Fibroblast of skin of abdomen (primary cell): ENCODE data around the gene TXNDC5. TPM values are rescaled to one million over a fixed set of nuclear protein-coding genes. Genes with fewer than 3 reads are reported as not detected.

Experiments used
- DNase-seq: peaks from one replicate; pipeline ENCODE4 v3.0.0-alpha.2; 2013
- polyA plus RNA-seq, 2 experiments: library from polyadenylated mRNA; unstranded; fragments of 120-200 nt; gene quantifications; one replicate each; pipeline ENCODE4 v1.2.1, GENCODE V29; 2013; ENCODE audit not compliant: insufficient read length in 2 of 2

The TXNDC5 gene
- 403 TPM for polyA plus RNA-seq (2013, experiment 1 of 2; ENCODE audit: insufficient read length)
- 395 TPM for polyA plus RNA-seq (2013, experiment 2 of 2; ENCODE audit: insufficient read length)

DNA sequence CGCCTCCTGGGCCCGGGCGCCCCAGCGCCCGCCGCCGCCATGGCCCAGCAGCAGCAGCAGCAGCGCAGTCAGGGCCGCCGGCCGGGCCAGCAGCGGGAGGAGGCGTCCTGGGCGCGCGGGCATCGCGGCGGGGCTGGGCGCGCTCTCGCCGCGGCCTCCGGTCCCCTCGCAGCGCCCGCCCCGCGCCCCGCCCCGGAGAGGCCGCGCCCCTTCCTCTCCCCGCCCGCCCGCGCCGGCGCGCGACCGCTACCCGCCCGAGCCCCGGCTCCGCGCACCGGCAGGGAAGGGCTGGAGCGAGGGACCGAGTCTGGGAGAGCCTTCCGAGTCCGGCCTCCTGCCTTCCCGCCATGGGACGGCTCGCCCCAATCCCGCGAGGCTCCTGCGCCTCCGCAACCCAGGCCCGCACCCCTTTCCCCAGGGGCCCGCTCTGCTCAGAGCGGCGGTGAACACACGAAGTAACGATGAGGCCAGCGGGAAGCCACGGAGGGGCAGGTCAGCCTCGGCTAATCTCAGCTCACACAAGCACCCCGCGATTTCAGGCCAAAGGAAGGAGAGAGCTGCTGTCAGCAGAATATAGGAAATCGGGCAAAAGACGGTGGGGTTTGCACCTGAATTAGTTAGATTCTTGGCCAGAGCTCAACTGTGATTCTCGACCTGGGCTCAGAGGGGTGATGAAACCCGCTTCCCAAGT lies at the start of gene TXNDC5:
TSS of gene TXNDC5 (minus strand) at position 135 of the 691 bp plus-strand sequence. CDS start at position 123, 12 bp downstream.
- peak; percentile 80 for DNase-seq

DNA sequence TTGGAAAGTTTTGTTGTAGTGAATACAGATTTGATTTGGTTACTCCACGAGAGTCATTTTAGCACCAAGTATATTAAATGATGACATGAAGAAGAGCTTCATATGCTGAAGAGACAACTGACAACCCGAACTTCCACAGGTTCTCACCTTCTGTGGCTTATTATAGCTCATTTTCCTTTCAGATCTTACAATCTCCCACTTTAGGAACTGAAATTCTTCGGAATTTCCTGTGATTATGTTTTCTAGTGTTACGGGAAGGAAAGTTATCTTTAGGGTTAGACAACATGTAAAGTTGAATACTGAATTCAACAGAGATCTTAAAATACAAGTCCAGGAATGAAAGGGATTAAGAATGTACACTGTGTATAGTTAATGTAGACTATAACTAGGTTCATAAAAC lies 49.6 kb upstream of the TXNDC5 start:
- DNase-seq: no peak

DNA sequence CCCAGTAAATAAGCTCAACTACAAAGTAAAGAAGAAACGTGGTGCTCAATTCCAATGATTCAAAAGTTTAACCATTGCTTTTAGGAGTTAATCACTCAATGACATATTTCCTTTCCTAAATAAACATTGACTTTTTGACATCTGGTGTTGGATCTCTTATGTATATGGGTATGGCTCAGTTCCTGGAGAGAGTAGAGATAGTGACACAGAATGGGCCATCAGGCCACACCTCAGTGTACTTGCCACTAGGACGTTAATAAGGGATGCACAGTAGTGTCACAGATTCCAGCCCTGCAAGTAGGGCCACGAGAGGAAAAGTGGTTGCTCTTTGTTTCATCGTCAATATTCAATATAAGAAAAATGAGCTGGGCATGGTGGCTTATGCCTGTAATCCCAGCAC lies 48.9 kb upstream of the TXNDC5 start:
- no peak for DNase-seq

DNA sequence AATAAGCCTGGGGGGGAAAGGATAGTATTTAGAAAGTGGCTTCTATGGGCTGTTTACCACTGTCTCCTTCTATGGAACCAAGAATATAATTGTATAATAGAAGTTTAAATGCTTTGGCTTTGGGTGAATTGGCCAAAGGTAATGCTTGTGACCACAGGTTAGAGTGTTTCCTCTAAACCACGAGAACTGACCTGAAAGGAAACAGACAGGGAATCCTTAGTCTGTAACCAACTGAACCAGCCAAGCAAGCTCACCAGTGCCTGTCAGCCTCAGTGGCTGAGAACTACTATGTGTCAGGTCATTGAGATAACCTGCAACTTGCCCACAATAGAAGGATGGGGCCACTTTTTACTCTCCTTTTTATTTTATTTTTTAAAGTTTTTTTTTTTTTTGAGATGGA lies 47.9 kb upstream of the TXNDC5 start:
- no peak for DNase-seq

DNA sequence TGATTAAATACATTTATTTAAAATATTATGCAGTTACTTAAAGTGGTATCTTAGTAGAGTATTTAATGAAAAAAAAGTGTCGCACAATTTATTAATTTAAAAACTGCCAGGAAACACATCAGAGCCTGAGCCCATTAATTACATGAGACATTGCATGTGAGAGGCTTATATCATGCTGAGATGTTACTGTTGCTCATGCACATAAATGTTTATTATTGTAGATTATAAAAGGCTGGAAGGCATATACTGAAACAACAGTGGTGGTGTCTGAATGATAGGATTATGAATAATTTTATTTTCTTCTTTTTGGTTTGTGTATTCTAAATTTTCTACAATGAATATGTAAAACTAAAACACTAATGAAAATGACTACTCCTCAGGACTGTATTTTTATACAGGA lies 45.7 kb upstream of the TXNDC5 start:
- DNase-seq: no peak

DNA sequence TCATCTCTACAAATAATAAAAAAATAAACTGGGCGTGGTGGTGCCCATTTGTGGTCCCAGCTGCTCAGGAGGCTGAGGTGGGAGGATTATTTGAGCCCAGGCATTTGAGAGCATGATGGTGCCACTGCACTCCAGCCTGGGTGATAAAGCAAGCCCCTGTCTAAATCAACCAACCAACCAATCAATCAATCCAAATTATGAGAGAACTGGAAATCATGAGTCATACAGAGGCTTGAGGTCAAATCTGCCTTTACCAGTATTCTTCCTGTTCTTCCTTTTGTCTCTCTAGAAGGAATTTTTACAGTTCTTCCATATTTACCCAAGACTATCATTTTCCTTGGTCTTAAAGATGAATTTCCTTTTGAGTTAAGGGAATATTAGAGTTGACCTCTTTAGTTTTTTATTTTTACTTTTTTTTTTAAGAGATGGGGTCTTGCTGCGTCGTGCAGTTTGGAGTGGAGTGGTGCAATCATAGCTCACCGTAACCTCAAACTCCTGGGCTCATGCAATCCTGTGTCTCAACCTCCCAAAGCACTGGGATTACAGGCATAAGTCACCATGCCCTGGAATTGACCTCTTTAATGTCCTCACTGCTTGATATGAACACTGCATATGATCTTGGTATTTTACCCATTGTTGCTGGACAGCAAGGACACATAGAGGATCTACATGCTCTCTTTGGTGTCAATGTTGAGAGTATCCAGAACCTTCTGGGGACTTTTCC lies 44.1 kb upstream of the TXNDC5 start:
- no peak for DNase-seq

DNA sequence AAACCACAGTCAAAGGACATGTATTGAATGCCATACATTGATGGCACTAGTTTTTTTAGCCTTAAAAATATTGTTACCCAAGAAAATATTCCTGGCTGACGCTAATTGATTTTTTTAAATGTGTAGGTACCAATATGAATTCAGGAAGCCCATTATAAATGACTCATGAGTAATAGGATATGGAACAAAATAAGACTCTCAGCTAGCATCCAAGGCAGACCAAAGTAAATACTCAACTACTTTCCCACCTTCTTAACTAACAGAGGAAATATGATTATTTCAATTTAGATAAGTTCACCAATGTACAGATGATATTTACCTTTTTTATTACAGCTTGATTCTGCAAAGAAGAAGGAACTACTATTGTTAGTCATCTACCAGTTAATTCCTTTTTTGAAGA lies 43.2 kb upstream of the TXNDC5 start:
- DNase-seq: no peak

DNA sequence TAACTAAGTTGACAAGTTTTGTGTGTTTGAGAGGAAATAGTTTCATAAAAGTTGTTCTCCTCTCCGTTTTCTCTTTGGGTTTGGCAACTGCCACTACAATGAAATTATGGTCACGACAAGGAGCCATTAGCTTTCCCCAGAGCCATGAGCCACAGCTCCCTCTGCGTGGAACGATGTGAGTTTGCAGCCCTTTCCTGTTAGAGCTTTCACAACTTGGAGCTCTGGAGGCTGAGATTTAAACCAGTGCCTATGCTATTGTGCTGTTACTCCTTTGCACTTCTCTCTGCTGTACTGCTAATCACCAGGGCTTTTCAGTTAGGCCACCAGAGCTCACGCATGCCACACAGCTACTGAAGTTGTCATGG lies 29.3 kb upstream of the TXNDC5 start:
- peak; percentile 16 for DNase-seq

DNA sequence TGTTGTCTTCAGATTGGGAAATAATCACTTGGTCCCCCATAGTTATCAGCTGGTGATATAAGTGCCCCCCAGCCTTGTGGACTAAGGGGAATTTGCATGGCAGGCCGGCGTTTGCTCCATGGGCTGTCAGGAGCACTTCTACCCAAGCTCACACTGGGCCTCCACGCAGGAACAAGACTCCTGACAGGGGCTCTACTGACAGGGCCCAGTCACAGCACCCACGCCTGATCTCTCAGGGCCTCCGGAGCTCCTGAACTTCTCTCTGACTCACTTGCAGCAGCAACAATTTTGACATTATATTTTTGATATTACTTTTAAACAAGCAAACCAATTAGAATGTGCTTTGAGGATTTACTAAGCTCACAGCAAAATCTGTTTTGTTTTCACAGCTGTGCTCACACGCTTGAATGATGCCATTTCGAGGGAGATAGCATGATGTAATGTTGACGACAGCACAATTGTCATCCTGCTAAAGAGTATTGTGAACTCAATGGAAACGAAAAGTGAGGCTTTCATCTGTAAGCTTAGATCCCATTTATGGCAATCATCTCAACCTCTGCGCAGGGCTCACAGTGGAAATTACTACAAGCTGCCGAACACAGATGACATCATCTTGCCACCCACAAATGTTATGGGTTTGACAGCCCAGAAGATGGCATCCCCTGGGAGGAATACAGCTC lies 28.7 kb upstream of the TXNDC5 start:
- peak; percentile 18 for DNase-seq

DNA sequence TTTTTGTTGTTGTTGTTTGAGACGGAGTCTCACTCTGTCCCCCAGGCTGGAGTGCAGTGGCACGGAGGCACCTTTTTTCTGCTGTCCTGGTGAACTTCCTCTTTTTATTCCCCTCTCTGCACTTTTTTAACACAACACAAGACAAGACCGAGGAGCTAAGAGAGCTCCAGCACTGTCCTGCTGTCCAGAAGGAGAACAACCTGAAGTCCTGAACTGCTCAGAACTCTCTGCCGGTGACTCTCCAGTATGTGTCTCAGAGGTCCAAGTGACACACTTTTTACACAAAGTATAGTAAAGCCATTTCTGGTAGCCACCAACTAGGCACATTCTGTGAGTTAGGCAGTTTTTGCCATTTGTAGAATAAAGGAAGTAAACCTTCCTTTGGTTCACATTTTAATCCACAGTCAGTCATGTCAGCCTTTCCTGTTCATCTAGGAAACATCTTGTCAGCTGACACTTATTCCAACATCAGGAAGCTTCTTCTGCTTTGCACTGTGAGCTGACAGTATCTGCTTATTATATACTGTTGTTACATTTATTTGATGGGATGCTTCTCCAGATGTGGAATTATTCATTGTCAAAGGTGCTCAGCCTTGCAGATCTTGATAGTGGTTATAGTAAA lies 28.1 kb upstream of the TXNDC5 start:
- DNase-seq: no peak

DNA sequence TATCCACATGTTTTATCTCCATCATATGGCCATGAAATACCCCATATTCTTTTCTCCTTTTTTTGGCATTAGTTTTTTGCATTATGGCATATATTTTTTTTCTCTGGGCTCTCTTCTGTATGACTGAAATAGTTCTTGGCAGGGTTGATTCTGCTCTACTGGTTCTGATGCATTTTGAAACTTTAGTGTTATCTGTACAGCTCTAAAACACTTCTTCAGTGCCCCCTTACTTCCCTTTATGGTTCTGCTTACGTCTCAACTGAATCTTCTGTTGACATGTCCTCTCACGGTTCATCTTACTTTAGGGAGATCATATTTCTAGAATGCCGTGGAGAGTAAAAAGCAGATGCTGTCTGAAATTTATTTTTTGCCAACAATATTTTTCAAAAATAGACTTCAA lies 23.2 kb upstream of the TXNDC5 start:
- DNase-seq: no peak

DNA sequence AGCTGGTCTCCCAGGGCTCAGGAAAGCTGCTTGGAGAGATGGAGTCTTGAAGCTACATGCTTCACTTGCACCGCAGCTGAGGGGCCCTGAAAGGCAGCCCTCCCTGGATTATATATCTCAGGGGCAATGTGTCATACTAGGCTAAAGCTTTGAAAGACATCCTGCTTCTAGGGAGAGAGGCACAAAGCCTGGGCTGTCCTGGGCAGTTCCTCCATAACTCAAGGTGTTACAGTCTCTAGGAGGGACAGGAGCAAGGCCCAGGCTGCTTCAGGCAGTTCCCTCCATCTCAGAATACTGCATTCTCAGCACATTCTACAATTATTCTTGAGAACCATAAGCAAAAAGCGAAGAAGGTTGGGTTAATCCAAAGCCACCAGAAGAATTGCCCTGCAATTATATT lies 22.0 kb upstream of the TXNDC5 start:
- DNase-seq: no peak

DNA sequence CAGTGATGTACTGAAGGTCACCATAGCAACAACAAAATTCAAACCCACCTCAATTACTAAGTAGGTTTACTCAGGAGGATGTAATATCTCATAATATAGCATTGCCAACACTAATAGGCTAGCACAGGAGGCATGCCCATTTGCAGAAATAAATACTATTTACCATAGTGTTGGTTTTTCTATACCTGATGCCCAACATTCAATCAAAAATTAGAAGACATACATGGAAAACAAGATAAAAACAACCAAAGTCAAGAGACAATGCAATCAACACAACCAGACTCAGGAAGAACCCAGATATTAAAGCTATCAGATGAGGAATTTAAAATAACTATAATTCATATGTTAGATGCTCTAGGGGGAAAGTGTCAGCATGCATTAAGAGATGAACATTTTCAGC lies 14.3 kb upstream of the TXNDC5 start:
- DNase-seq: no peak

DNA sequence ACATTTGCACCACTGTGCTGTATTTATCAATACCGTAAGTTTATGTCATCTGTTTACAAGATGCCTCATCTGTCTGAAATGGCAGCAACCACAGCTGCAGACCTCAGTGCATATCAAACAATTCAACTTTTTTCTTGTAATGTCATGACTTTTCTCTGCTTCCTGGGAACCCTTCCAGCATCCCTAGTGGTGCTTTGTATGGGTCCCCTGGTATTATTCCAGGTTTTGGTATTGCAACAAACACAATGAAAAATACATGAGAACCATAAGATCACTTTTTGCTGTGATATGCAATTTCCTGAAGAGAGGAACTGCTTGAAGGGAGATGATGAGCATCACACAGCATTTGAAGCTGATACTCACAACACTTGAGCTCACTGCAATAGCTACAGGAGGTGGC lies 12.0 kb upstream of the TXNDC5 start:
- DNase-seq: peak; percentile 6

DNA sequence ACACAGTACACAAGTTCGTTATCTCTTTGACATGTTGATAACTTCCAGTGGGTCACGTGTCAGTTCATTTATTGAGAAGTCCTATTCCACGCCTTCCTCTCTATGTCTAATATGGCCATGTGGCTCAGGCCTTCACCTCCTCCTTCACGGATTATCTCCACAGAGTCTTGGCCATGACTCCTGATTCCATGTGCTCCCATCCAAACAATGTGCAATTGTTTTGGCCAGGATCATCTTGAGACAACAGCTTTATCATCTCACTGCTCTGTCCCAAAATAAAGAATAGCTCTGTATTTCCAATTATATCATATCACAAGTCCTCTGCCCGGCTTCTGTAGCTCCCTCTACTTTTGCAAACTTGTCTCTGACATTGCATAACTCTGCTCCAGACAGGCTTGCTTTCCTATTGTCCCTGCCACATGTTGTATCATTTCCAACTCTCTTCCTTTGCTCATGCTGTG lies 11.1 kb upstream of the TXNDC5 start:
- DNase-seq: no peak

DNA sequence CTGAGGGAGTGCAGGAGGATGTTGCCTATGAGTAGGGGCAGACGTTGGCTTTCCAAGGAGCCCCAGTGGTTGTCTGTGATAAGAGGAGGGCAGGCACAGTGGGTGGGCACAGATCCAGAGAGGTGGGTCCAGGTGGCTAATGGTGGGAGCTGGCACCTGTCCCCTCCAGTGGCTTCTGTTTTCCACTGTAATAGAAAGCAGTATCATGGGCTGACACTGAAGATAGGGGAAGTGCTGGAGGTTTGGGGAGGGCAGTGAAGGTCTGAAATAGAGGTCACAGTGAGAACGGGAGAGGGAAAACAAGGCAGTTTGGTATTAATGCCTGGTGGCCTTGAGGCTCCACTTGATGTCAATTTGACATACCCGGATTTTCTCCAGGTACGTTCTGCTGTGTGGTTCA lies 10.5 kb upstream of the TXNDC5 start:
- no peak for DNase-seq

DNA sequence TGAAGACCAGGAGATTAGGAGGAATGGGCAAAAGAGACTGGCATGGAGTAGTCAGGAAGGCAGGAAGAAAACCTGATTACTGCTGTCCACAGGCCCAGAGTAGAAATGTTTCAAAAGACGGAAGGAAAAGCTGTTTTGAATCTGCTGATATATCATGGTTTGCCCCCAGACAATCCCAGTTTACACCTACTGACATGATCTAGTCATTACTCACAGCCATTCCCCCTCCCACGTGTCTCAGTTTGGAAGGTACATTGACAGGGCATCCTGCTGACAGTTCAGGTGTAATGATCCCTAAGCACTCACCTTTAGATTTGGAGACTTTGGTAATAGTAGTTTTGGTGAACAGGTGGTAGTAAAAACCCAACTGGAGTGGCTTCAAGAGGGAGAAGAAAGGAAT lies 9.8 kb upstream of the TXNDC5 start:
- DNase-seq: no peak

DNA sequence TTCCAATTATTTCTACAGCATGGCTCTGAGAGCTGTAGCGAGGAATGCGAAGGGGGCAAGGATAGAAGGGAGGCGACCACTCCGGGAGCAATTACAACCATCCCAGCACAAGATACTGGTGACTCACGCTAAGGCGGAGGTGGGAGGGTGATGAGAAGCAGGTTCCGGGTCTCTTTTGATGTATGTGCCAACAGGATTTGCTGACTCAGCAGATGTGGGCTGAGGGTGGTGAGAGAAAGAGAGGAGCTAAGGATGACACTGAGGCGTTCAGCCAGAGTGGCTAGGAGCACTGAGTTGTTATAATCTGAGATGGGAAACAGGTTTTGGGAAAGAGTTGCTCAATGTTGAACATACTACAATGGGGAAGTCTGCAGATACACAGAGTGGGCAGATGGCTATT lies 9.3 kb upstream of the TXNDC5 start:
- peak; percentile 81 for DNase-seq

DNA sequence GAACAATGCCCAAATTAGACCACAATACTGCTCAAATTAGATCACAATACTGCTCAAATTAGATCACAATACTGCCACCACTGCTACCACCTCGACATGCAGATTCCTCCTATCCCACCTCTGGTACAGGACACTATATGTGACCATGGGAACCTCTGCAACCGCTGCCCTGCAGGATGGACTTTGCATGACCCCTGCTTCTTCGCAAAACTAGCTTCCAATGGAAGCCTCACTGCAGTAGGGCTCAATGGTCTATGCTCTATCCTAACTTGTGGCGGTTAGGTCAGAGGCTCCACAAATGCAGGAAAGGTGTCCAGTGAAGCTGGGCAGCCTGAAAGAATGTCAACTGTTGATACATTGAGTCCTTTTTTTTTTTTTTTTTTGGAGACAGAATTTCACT lies 7.8 kb upstream of the TXNDC5 start:
- DNase-seq: no peak

DNA sequence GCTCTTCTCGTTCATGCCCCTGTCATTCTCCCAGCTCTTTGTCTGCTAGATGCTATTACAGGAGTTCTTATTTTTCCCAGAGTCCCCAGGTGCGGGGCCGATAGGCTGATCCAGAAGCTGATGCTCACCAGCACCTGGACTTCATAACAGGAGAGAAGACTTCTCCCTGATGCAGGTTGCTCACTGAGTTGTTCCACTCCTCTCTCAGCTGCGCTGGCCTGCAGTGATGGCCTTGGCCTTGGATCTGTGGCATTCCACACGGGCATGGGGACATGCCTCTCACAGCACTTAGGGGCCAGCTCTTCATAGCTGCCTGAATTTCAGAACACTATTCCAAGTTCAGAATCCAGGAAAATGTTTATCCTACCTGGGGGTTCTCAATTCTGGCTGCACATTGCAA lies 7.1 kb upstream of the TXNDC5 start:
- no peak for DNase-seq

DNA sequence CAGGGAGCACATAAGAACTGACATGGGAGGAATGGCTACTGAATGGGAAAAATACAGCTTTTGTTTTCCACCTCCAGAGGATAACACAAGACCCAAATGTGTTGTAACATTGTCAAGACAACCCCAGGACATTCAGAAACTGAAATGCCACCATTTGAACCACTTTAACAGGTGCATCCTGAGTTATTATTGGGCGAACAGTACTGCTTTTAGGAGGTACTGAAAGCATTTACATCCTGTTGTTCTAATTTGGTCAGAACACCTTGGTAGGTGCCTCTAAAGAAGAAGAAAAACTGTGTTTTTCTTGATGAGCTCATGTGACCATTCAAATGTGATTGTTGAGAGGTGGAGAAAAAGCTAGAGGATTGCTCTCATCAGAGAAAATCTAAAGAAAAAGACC lies 6.4 kb upstream of the TXNDC5 start:
- no peak for DNase-seq

DNA sequence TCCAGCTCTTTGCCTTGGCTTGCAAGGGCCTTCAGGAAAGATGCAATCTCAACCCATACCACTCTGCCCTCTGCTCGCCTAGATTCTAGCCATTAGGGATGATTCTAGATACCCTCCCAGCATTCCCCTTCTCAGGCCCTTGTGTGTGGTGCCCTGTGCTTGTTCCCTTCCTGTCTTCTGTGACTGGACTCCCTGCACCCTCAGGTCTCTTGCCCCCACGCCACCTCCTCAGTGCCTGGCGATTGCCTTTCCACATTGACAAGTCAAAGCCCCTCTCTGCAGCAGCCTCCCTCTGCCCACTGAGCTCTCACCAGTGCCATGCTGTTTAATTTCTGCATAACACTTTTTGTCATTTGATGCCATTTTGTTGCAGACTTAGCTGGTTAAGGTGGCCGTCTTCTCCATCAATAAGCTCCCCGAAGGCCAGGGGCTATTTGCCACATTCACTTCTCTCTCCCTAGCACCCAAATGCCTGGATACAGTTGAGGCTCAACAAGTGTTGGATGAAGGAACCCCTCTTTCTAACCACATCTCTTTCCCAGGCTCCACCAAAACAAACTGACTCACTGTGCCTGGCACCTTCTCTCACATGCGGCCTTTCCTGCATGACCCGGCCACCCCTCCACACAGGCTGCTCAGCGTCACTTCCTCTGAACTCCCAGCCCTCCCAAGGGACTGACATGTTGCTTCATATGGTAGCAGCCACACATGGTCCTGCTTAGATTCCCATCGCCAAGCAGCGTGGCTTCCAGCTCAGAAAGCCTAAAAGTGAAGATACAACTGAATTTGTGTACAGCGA lies 4.6 kb upstream of the TXNDC5 start:
- peak; percentile 78 for DNase-seq
